Retina (tissue), 1 donor: Measurements from ENCODE around the gene FFAR4.
A peak's percentile ranks its signal among the peaks of the same experiment; 100 is the strongest.

Experiments
- DNase-seq: peaks from one replicate; pipeline ENCODE4 v3.0.0-alpha.2; 2016

Gene FFAR4

GRCh38 chr10:93573051-93573909 lies 6.8 kb downstream of the FFAR4 start:
- DNase-seq, result no peak

- no peak for DNase-seq
These were observed 7.5 kb downstream of the FFAR4 start for GRCh38 chr10:93573924-93574323.

- no peak for DNase-seq
These were observed 10.4 kb downstream of the FFAR4 start for GRCh38 chr10:93576888-93577287.

GRCh38 chr10:93577565-93577964 lies 11.1 kb downstream of the FFAR4 start:
- DNase-seq, result no peak

GRCh38 chr10:93579089-93579488 lies 12.6 kb downstream of the FFAR4 start:
- DNase-seq, result no peak

GRCh38 chr10:93579985-93580711 lies 13.7 kb downstream of the FFAR4 start:
- DNase-seq, result no peak

- peak; percentile 78 for DNase-seq
These were observed 14.4 kb downstream of the FFAR4 start for GRCh38 chr10:93580828-93581227.

GRCh38 chr10:93584445-93584844 lies 18.0 kb downstream of the FFAR4 start:
- no peak for DNase-seq

GRCh38 chr10:93589648-93590562 lies 23.4 kb downstream of the FFAR4 start:
- DNase-seq, result no peak

- DNase-seq, result no peak
These were observed 24.2 kb downstream of the FFAR4 start for GRCh38 chr10:93590638-93591037.

- DNase-seq, result no peak
These were observed 24.8 kb downstream of the FFAR4 start for GRCh38 chr10:93591065-93591808.

GRCh38 chr10:93593254-93593653 lies 26.8 kb downstream of the FFAR4 start:
- DNase-seq, result no peak

- DNase-seq, result no peak
These were observed 27.3 kb downstream of the FFAR4 start for GRCh38 chr10:93593749-93594148.

GRCh38 chr10:93594518-93594917 lies 28.1 kb downstream of the FFAR4 start:
- DNase-seq, result no peak

GRCh38 chr10:93595378-93596161 lies 29.1 kb downstream of the FFAR4 start:
- no peak for DNase-seq

GRCh38 chr10:93596539-93596938 lies 30.1 kb downstream of the FFAR4 start:
- DNase-seq, result no peak

- DNase-seq, result no peak
These were observed 30.7 kb downstream of the FFAR4 start for GRCh38 chr10:93597075-93597599.

GRCh38 chr10:93598157-93598556 lies 31.7 kb downstream of the FFAR4 start:
- DNase-seq, result no peak

GRCh38 chr10:93599335-93599734 lies 32.9 kb downstream of the FFAR4 start:
- no peak for DNase-seq

- no peak for DNase-seq
These were observed 33.3 kb downstream of the FFAR4 start for GRCh38 chr10:93599778-93600177.

- DNase-seq, result peak; percentile 43
These were observed 34.1 kb downstream of the FFAR4 start for GRCh38 chr10:93600446-93601145.
